H1 (cell line): ENCODE data around the gene CCDC8. TPM values are rescaled to one million over a fixed set of nuclear protein-coding genes. Genes with fewer than 3 reads are reported as not detected.

Experiments used
- CTCF ChIA-PET: fragments of 300-600 bp; sonication (Branson Sonifier 250); formaldehyde crosslinking; loops from one replicate; lab custom pipeline; 2021; ENCODE audit not compliant: partially characterized antibody; lab: Charles Lee
- POLR2A ChIA-PET: fragments of 300-600 bp; sonication (Branson Sonifier 250); formaldehyde crosslinking; loops from one replicate; lab custom pipeline; 2021; ENCODE audit warnings: inconsistent platforms; ENCODE audit not compliant: partially characterized antibody; lab: Charles Lee
- DNase-seq, 2 experiments: peaks; one replicate each; pipeline versions ENCODE4 v3.0.0 to v3.0.0-alpha.2; 2010 to 2022; ENCODE audit warnings: low spot score in 2 of 2, low read depth in 1 of 2, mixed read lengths in 1 of 2
- FAIRE-seq: peaks from 2 replicates; lab custom pipeline; 2011; peaks lifted over from hg19 to GRCh38; lab: Jason Lieb, UNC
- H2AFZ ChIP-seq: 2 replicates; pipeline ENCODE4 v1.8.1; 2012; ENCODE audit warnings: low read length, inconsistent platforms
- H2AK5ac ChIP-seq: 2 replicates; pipeline ENCODE4 v1.6.1; 2013; ENCODE audit warnings: low read depth, low read length
- H2BK120ac ChIP-seq: replicated peaks from 2 replicates; pipeline ENCODE3; 2013; ENCODE audit warnings: low read depth, low read length, inconsistent platforms
- H2BK12ac ChIP-seq: 2 replicates; pipeline ENCODE4 v1.6.1; 2013; ENCODE audit warnings: low read depth, low read length
- H2BK15ac ChIP-seq: 2 replicates; pipeline ENCODE4 v1.6.1; 2013; ENCODE audit warnings: low read length
- H2BK20ac ChIP-seq: 2 replicates; pipeline ENCODE4 v1.6.1; 2013; ENCODE audit warnings: low read length
- H2BK5ac ChIP-seq: 2 replicates; pipeline ENCODE4 v1.6.1; 2013; ENCODE audit warnings: low read depth, low read length
- H3K14ac ChIP-seq: 2 replicates; pipeline ENCODE4 v1.6.1; 2013; ENCODE audit warnings: inconsistent platforms; ENCODE audit not compliant: insufficient read length
- H3K18ac ChIP-seq: 2 replicates; pipeline ENCODE4 v1.6.1; 2013; ENCODE audit warnings: low read length; ENCODE audit errors: extremely low read depth
- H3K23ac ChIP-seq: 2 replicates; pipeline ENCODE4 v1.6.1; 2013; ENCODE audit warnings: inconsistent platforms; ENCODE audit not compliant: insufficient read length
- H3K23me2 ChIP-seq: 2 replicates; pipeline ENCODE4 v1.6.1; 2013; ENCODE audit warnings: low read depth, low read length
- H3K27ac ChIP-seq: 2 replicates; pipeline ENCODE4 v1.6.1; 2011; ENCODE audit warnings: low read depth, low read length, inconsistent platforms
- H3K27me3 ChIP-seq, 4 experiments: replicated peaks in 1 of 4; 1 replicate in 1 of 4; 2 replicates in 3 of 4; pipeline versions ENCODE4 v1.6.1 to v1.8.1; 2011 to 2013; ENCODE audit warnings: low read length in 3 of 4, mild to moderate bottlenecking in 3 of 4, inconsistent platforms in 2 of 4, mixed read lengths in 2 of 4, moderate library complexity in 1 of 4; ENCODE audit not compliant: control insufficient read depth in 3 of 4, insufficient read depth in 3 of 4; ENCODE audit errors: extremely low read depth in 1 of 4
- H3K36me3 ChIP-seq, 4 experiments: 2 replicates each; pipeline versions ENCODE4 v1.6.1 to v1.8.1; 2011 to 2013; ENCODE audit warnings: mild to moderate bottlenecking in 4 of 4, low read length in 3 of 4, moderate library complexity in 2 of 4, control low read depth in 1 of 4, inconsistent platforms in 1 of 4; ENCODE audit not compliant: insufficient read depth in 4 of 4, control insufficient read depth in 2 of 4
- H3K4ac ChIP-seq: replicated peaks from 2 replicates; pipeline ENCODE3; 2013; ENCODE audit warnings: low read length, low read depth, mixed read lengths, inconsistent platforms; ENCODE audit not compliant: insufficient read length
- H3K4me1 ChIP-seq, 4 experiments: replicated peaks in 1 of 4; 1 replicate in 1 of 4; 2 replicates in 3 of 4; pipeline versions ENCODE4 v1.6.1 to v1.8.1; 2011 to 2013; ENCODE audit warnings: low read length in 3 of 4, inconsistent platforms in 2 of 4, mixed read lengths in 1 of 4; ENCODE audit not compliant: insufficient read depth in 4 of 4, control insufficient read depth in 3 of 4
- H3K4me2 ChIP-seq, 2 experiments: 2 replicates each; pipeline versions ENCODE4 v1.6.1 to v1.8.1; 2011 to 2013; ENCODE audit warnings: low read depth in 2 of 2, low read length in 2 of 2, control low read depth in 1 of 2, inconsistent platforms in 1 of 2, mild to moderate bottlenecking in 1 of 2; ENCODE audit not compliant: insufficient read depth in 1 of 2
- H3K4me3 ChIP-seq, 4 experiments: fragments of 200-600, 300-600 bp in 1 of 4; sonication (generic), shearing (Covaris generic), sonication (Bioruptor Twin) in 1 of 4; 2 replicates each; pipeline versions ENCODE4 v1.5.1 to v1.8.1; 2011 to 2016; ENCODE audit warnings: low read length in 4 of 4, low read depth in 3 of 4, control low read depth in 2 of 4, inconsistent platforms in 2 of 4, mild to moderate bottlenecking in 2 of 4, mixed read lengths in 1 of 4, moderate library complexity in 1 of 4; ENCODE audit not compliant: insufficient read depth in 2 of 4; ENCODE audit errors: extremely low read depth in 1 of 4
- H3K56ac ChIP-seq: replicated peaks from 2 replicates; pipeline ENCODE3; 2013; ENCODE audit warnings: low read depth, mild to moderate bottlenecking, mixed read lengths, low read length, inconsistent platforms; ENCODE audit not compliant: insufficient read length
- H3K79me1 ChIP-seq: 2 replicates; pipeline ENCODE4 v1.6.1; 2013; ENCODE audit warnings: low read depth, low read length, control low read depth
- H3K79me2 ChIP-seq, 2 experiments: 2 replicates each; pipeline versions ENCODE4 v1.6.1 to v1.8.1; 2012 to 2013; ENCODE audit warnings: low read length in 2 of 2, mild to moderate bottlenecking in 2 of 2, inconsistent platforms in 1 of 2; ENCODE audit not compliant: insufficient read depth in 2 of 2, control insufficient read depth in 1 of 2
- H3K9ac ChIP-seq, 4 experiments: replicated peaks in 1 of 4; 1 replicate in 1 of 4; 2 replicates in 3 of 4; pipeline versions ENCODE4 v1.6.1 to v1.8.1; 2011 to 2013; ENCODE audit warnings: low read depth in 3 of 4, low read length in 3 of 4, control low read depth in 2 of 4, mild to moderate bottlenecking in 2 of 4, moderate library complexity in 2 of 4, inconsistent platforms in 1 of 4; ENCODE audit errors: extremely low read depth in 1 of 4
- H3K9me3 ChIP-seq, 2 experiments: 2 replicates each; pipeline versions ENCODE4 v1.6.1 to v1.8.1; 2012 to 2013; ENCODE audit warnings: mild to moderate bottlenecking in 2 of 2, moderate library complexity in 2 of 2, control low read depth in 1 of 2, inconsistent platforms in 1 of 2, low read depth in 1 of 2, low read length in 1 of 2, mixed read lengths in 1 of 2; ENCODE audit not compliant: insufficient read depth in 2 of 2
- H4K20me1 ChIP-seq, 2 experiments: replicated peaks in 1 of 2; 2 replicates each; pipeline versions ENCODE3 to v1.8.1; 2011 to 2013; ENCODE audit warnings: inconsistent platforms in 2 of 2, low read length in 2 of 2, mild to moderate bottlenecking in 1 of 2; ENCODE audit not compliant: insufficient read depth in 2 of 2, control insufficient read depth in 1 of 2
- H4K5ac ChIP-seq: 2 replicates; pipeline ENCODE4 v1.6.1; 2013; ENCODE audit warnings: low read length, low read depth, mixed read lengths, inconsistent platforms; ENCODE audit not compliant: insufficient read length
- H4K8ac ChIP-seq: 2 replicates; pipeline ENCODE4 v1.8.0; 2013; ENCODE audit warnings: mild to moderate bottlenecking, moderate library complexity, low read length, inconsistent platforms; ENCODE audit not compliant: insufficient read depth; ENCODE audit errors: extremely low read depth
- H4K91ac ChIP-seq: replicated peaks from 2 replicates; pipeline ENCODE3; 2013; ENCODE audit warnings: low read length, mixed read lengths, inconsistent platforms; ENCODE audit not compliant: insufficient read length
- BACH1 ChIP-seq: IDR thresholded peaks from 2 replicates; pipeline ENCODE4 v1.6.1; 2012; ENCODE audit warnings: low read length, improper control_type of control experiment
- EZH2 ChIP-seq: fragments of 200-600 bp; sonication (generic); IDR thresholded peaks from 2 replicates; pipeline ENCODE4 v1.7.1; 2012; ENCODE audit warnings: low read depth, mild to moderate bottlenecking, moderate library complexity, low read length, inconsistent platforms; ENCODE audit not compliant: severe bottlenecking
- HDAC6 ChIP-seq: IDR thresholded peaks from one replicate; pipeline ENCODE4 v1.7.1; 2012; ENCODE audit warnings: low read depth, mild to moderate bottlenecking, inconsistent platforms, low read length, moderate library complexity
- PHF8 ChIP-seq: fragments of 200-600 bp; sonication (generic); conservative IDR thresholded peaks from 2 replicates; pipeline ENCODE4 v1.7.1; 2012; ENCODE audit warnings: low read depth, mild to moderate bottlenecking, inconsistent platforms, low read length, moderate library complexity
- TCF12 ChIP-seq: IDR thresholded peaks from 2 replicates; pipeline ENCODE4 v1.6.1; 2011; ENCODE audit warnings: low read depth, mild to moderate bottlenecking, low read length
- USF2 ChIP-seq: IDR thresholded peaks from 2 replicates; pipeline ENCODE4 v1.6.1; 2011; ENCODE audit warnings: low read length, improper control_type of control experiment
- WGBS, 2 experiments: shearing (Covaris generic) in 1 of 2; methylation state at CpG; one replicate each; pipeline versions ENCODE4 v1.1.6 to v1.1.7; 2013 to 2015; ENCODE audit warnings: low lambda C conversion rate in 2 of 2, mixed read lengths in 2 of 2, inconsistent platforms in 1 of 2, low coverage in 1 of 2, missing lambda C conversion rate in 1 of 2; ENCODE audit not compliant: insufficient replicate concordance in 2 of 2, insufficient coverage in 1 of 2, insufficient read length in 1 of 2; ENCODE audit errors: extremely low coverage in 1 of 2, missing lambda C conversion rate in 1 of 2; 5-methylcytosine and 5-hydroxymethylcytosine counted together
- polyA plus RNA-seq, 7 experiments: library from polyadenylated mRNA; depleted of rRNA in 3 of 7; stranded (reverse) in 5 of 7; unstranded in 2 of 7; fragments of >200 nt in 5 of 7; fragments of 200-250 nt in 2 of 7; gene quantifications; 1 replicate in 5 of 7; 2 replicates in 1 of 7; 4 replicates in 1 of 7; pipeline versions ENCODE4 v1.2.1 to v1.2.3, GENCODE V29; 2011 to 2013; ENCODE audit warnings: missing spikeins in 2 of 7, mixed read lengths in 2 of 7
- total RNA-seq: library from RNA; stranded (reverse); fragmentation: NEBNext Ultra II Directional; extraction: Animal tissue kit (Norgen Biotek cat#: 25700); gene quantifications from 2 replicates; pipeline ENCODE4 v1.2.1, GENCODE V29; 2021

The CCDC8 gene
- total and polyA plus RNA-seq, 2 of the 8 experiments (the other 6 are each of a cell fraction or from before 2014, with no cell fraction given): 4.9 to 13.6 TPM

- no peak overlapping the region for H3K14ac ChIP-seq
- TF ChIP-seq TCF12 (no peak), BACH1 (no peak), EZH2 (no peak), PHF8 (no peak), USF2 (no peak), HDAC6 (no peak)
- H2AK5ac ChIP-seq: no peak overlapping the region
- H3K23me2 ChIP-seq: no peaks in the 10 kb centered on the region
- no peak overlapping the region for H3K4me2 ChIP-seq
- 88% methylated on average over 2 of the region's 2 CpGs; no CpG with 5 or more reads in 1 of the 2 experiments for WGBS, 2 experiments
- ChIA-PET POLR2A (no interaction called here), CTCF (interaction anchor here (0.6 to 2.1 kb wide), 9 partner anchors 11 to 83 kb away, joined by 3 to 15 read pairs (median 3); partner anchors contain the start of gene PNMA8A)
- no peaks in the 10 kb centered on the region for H4K20me1 ChIP-seq
- H3K4ac ChIP-seq: no peak overlapping the region
- H2AFZ ChIP-seq: no peak overlapping the region
- H3K79me2 ChIP-seq: no peaks in the 10 kb centered on the region
- FAIRE-seq (no peak), DNase-seq (no peak)
- no peak overlapping the region for H3K9ac ChIP-seq
- H3K4me3 ChIP-seq: no peak overlapping the region
- H3K27ac ChIP-seq: no peak overlapping the region
- H3K4me1 ChIP-seq: no peaks in the 10 kb centered on the region
- no peak overlapping the region for H2BK20ac ChIP-seq
- no peak overlapping the region for H2BK120ac ChIP-seq
- H2BK12ac ChIP-seq: no peak overlapping the region
- no peak overlapping the region for H3K23ac ChIP-seq
- H4K8ac ChIP-seq: no peak overlapping the region
- no peak overlapping the region for H3K18ac ChIP-seq
- no peak overlapping the region for H4K91ac ChIP-seq
- H3K27me3 ChIP-seq: no peaks in the 10 kb centered on the region
- H3K56ac ChIP-seq: no peak overlapping the region
- no peaks in the 10 kb centered on the region for H3K79me1 ChIP-seq
- H3K9me3 ChIP-seq: no peaks in the 10 kb centered on the region
- H2BK15ac ChIP-seq: no peak overlapping the region
- no peaks in the 10 kb centered on the region for H3K36me3 ChIP-seq
- no peak overlapping the region for H2BK5ac ChIP-seq
- H4K5ac ChIP-seq: no peak overlapping the region
Measured at GRCh38 chr19:46460055-46460454, 46.7 kb upstream of the CCDC8 start.
